HT-29 (cell line): ENCODE measurements around the gene OPN5. TPM values are rescaled to one million over a fixed set of nuclear protein-coding genes. Genes with fewer than 3 reads are reported as not detected.
"Not testable (repeated sequence)": the region's sequence is repeated elsewhere in the genome, so short reads cannot be mapped to it uniquely, and the experiment has no call there.

ENCODE experiments used
- DNase-seq: peaks from one replicate; pipeline ENCODE4 v3.0.0-alpha.2; 2015; ENCODE audit warnings: low spot score
- total RNA-seq: library from RNA; depleted of rRNA; stranded (reverse); fragments of >200 nt; shearing (Covaris generic); gene quantifications from 2 replicates; pipeline ENCODE4 v1.2.3, GENCODE V29; 2014; rRNA removed

Gene OPN5
- not detected in 2 replicates for total RNA-seq

GRCh38 chr6:47781732-47782131 lies at the start of gene OPN5:
TSS of gene OPN5 (plus strand) at chr6:47782032. CDS start at chr6:47782067, 35 bp downstream.
- DNase-seq: no peak

GRCh38 chr6:47733879-47734558 lies 47.8 kb upstream of the OPN5 start:
- peak; percentile 76 for DNase-seq

GRCh38 chr6:47734831-47735481 lies 46.9 kb upstream of the OPN5 start:
- no peak for DNase-seq

- DNase-seq: no peak
Observed at GRCh38 chr6:47736083-47736700, 45.6 kb upstream of the OPN5 start.

GRCh38 chr6:47737406-47737805 lies 44.4 kb upstream of the OPN5 start:
- no peak for DNase-seq

GRCh38 chr6:47740714-47741113 lies 41.1 kb upstream of the OPN5 start:
- DNase-seq: no peak

- DNase-seq: peak; percentile 14
Observed at GRCh38 chr6:47741807-47742206, 40.0 kb upstream of the OPN5 start.

GRCh38 chr6:47743744-47744143 lies 38.1 kb upstream of the OPN5 start:
- DNase-seq: no peak

GRCh38 chr6:47745269-47745668 lies 36.6 kb upstream of the OPN5 start:
- DNase-seq: not testable (repeated sequence)

GRCh38 chr6:47749757-47750156 lies 32.1 kb upstream of the OPN5 start:
- no peak for DNase-seq

- peak; percentile 31 for DNase-seq
Observed at GRCh38 chr6:47752801-47753200, 29.0 kb upstream of the OPN5 start.

GRCh38 chr6:47759364-47759763 lies 22.5 kb upstream of the OPN5 start:
- DNase-seq: no peak

- DNase-seq: no peak
Observed at GRCh38 chr6:47762502-47762901, 19.3 kb upstream of the OPN5 start.

GRCh38 chr6:47766445-47766844 lies 15.4 kb upstream of the OPN5 start:
- DNase-seq: no peak

GRCh38 chr6:47767102-47767501 lies 14.7 kb upstream of the OPN5 start:
- no peak for DNase-seq

- DNase-seq: no peak
Observed at GRCh38 chr6:47769982-47770381, 11.8 kb upstream of the OPN5 start.

GRCh38 chr6:47772359-47772758 lies 9.5 kb upstream of the OPN5 start:
- DNase-seq: no peak

GRCh38 chr6:47773005-47773404 lies 8.8 kb upstream of the OPN5 start:
- no peak for DNase-seq

GRCh38 chr6:47780510-47781356 lies 1.1 kb upstream of the OPN5 start:
- DNase-seq: peak; percentile 78

- DNase-seq: no peak
Observed at GRCh38 chr6:47785182-47785581, 3.4 kb downstream of the OPN5 start.

GRCh38 chr6:47787620-47788497 lies 6.0 kb downstream of the OPN5 start:
- peak; percentile 74 for DNase-seq
